CD8-positive, alpha-beta memory T cell (primary cell): ENCODE measurements around the gene SOCS6. TPM values are rescaled to one million over a fixed set of nuclear protein-coding genes. Genes with fewer than 3 reads are reported as not detected.

Source experiments
- CTCF ChIA-PET: fragments of 350-600 bp; sonication (Branson Sonifier 250); formaldehyde crosslinking; loops from one replicate; lab custom pipeline; 2021; ENCODE audit warnings: antibody characterized with exemption; lab: Charles Lee
- POLR2A ChIA-PET: fragments of 350-600 bp; sonication (Branson Sonifier 250); formaldehyde crosslinking; loops from one replicate; lab custom pipeline; 2021; ENCODE audit warnings: antibody characterized with exemption; lab: Charles Lee
- DNase-seq, 5 donors: peaks; one replicate each; pipeline versions ENCODE4 v3.0.0 to v3.0.0-alpha.2; 2020 to 2022; ENCODE audit warnings: mixed read lengths in 1 of 5
- H3K27ac ChIP-seq: one replicate; pipeline ENCODE4 v1.7.0; 2013; ENCODE audit warnings: low read depth, mild to moderate bottlenecking, low read length, moderate library complexity
- H3K27me3 ChIP-seq: 2 replicates; pipeline ENCODE4 v1.7.0; 2013; ENCODE audit warnings: low read length, mild to moderate bottlenecking; ENCODE audit not compliant: insufficient read depth, poor library complexity, severe bottlenecking
- H3K36me3 ChIP-seq: 2 replicates; pipeline ENCODE4 v1.7.0; 2013; ENCODE audit warnings: mild to moderate bottlenecking, low read length, moderate library complexity; ENCODE audit not compliant: insufficient read depth
- H3K4me1 ChIP-seq: 2 replicates; pipeline ENCODE4 v1.7.0; 2013; ENCODE audit warnings: mild to moderate bottlenecking, low read length, moderate library complexity; ENCODE audit not compliant: insufficient read depth
- H3K4me3 ChIP-seq: 2 replicates; pipeline ENCODE4 v1.7.0; 2013; ENCODE audit warnings: mild to moderate bottlenecking, low read length
- H3K9me3 ChIP-seq: 2 replicates; pipeline ENCODE4 v1.7.0; 2013; ENCODE audit warnings: mild to moderate bottlenecking, low read length
- H3K27ac Mint-ChIP-seq, 8 donors: one replicate each; pipeline ENCODE4 v1.8.0; 2020 to 2021; ENCODE audit warnings: mixed read lengths in 8 of 8, mild to moderate bottlenecking in 6 of 8, inconsistent platforms in 3 of 8, moderate library complexity in 3 of 8
- H3K27me3 Mint-ChIP-seq, 2 donors: one replicate each; pipeline ENCODE4 v1.8.0; 2020 to 2021; ENCODE audit warnings: mixed read lengths in 2 of 2, mild to moderate bottlenecking in 1 of 2, moderate library complexity in 1 of 2
- H3K36me3 Mint-ChIP-seq, 3 donors: one replicate each; pipeline ENCODE4 v1.8.0; 2020 to 2021; ENCODE audit warnings: mixed read lengths in 3 of 3, inconsistent platforms in 1 of 3, mild to moderate bottlenecking in 1 of 3
- H3K4me1 Mint-ChIP-seq, 3 donors: one replicate each; pipeline ENCODE4 v1.8.0; 2020 to 2021; ENCODE audit warnings: mixed read lengths in 3 of 3, inconsistent platforms in 1 of 3, mild to moderate bottlenecking in 1 of 3
- H3K4me3 Mint-ChIP-seq, 7 donors: one replicate each; pipeline ENCODE4 v1.8.0; 2020 to 2021; ENCODE audit warnings: mixed read lengths in 7 of 7, mild to moderate bottlenecking in 6 of 7, moderate library complexity in 4 of 7, inconsistent platforms in 2 of 7
- H3K9me3 Mint-ChIP-seq, 5 donors: one replicate each; pipeline ENCODE4 v1.8.0; 2020 to 2022; ENCODE audit warnings: mixed read lengths in 5 of 5, mild to moderate bottlenecking in 3 of 5, moderate library complexity in 2 of 5, inconsistent platforms in 1 of 5
- polyA plus RNA-seq: library from polyadenylated mRNA; unstranded; fragments of 300-500 nt; fragmentation: Illumina TruSeq; gene quantifications from one replicate; pipeline ENCODE4 v1.2.3, GENCODE V29; 2021
- total RNA-seq, 2 experiments: library from RNA; stranded (reverse); gene quantifications; one replicate each; pipeline ENCODE4 v1.2.3, GENCODE V29; 2021

The SOCS6 gene
- total and polyA plus RNA-seq, 3 experiments from 2014 or later = 0.25 to 1.2 (median 1.0) TPM

GRCh38 chr18:70258243-70258642 lies 30.6 kb upstream of the SOCS6 start:
- H3K4me3 Mint-ChIP-seq = no peak overlapping the region
- Histone ChIP-seq H3K36me3 (no peaks in the 10 kb centered on the region), H3K9me3 (no peaks in the 10 kb centered on the region), H3K4me3 (no peak overlapping the region), H3K27me3 (no peaks in the 10 kb centered on the region), H3K27ac (no peak overlapping the region), H3K4me1 (no peaks in the 10 kb centered on the region)
- H3K36me3 Mint-ChIP-seq = no peaks in the 10 kb centered on the region
- H3K4me1 Mint-ChIP-seq = no peaks in the 10 kb centered on the region
- H3K9me3 Mint-ChIP-seq = no peaks in the 10 kb centered on the region
- ChIA-PET CTCF (no interaction called here), POLR2A (no interaction called here)
- no peak for DNase-seq
- peaks cover 4 to 20% of the 10 kb centered on the region in 2 donors for H3K27me3 Mint-ChIP-seq
- H3K27ac Mint-ChIP-seq = no peak overlapping the region

GRCh38 chr18:70260683-70261082 lies 28.2 kb upstream of the SOCS6 start:
- Histone ChIP-seq H3K4me1 (no peaks in the 10 kb centered on the region), H3K27me3 (no peaks in the 10 kb centered on the region), H3K4me3 (no peak overlapping the region), H3K9me3 (no peaks in the 10 kb centered on the region), H3K27ac (no peak overlapping the region), H3K36me3 (no peaks in the 10 kb centered on the region)
- no peaks in the 10 kb centered on the region for H3K36me3 Mint-ChIP-seq
- no peak overlapping the region for H3K27ac Mint-ChIP-seq
- DNase-seq = no peak
- peaks cover 4 to 15% of the 10 kb centered on the region in 2 donors for H3K27me3 Mint-ChIP-seq
- H3K4me3 Mint-ChIP-seq = no peak overlapping the region
- H3K9me3 Mint-ChIP-seq = no peaks in the 10 kb centered on the region
- ChIA-PET POLR2A (no interaction called here), CTCF (no interaction called here)
- no peaks in the 10 kb centered on the region for H3K4me1 Mint-ChIP-seq

- no peak overlapping the region for H3K4me3 Mint-ChIP-seq
- Histone ChIP-seq H3K27me3 (no peaks in the 10 kb centered on the region), H3K27ac (no peak overlapping the region), H3K4me3 (no peak overlapping the region), H3K36me3 (no peaks in the 10 kb centered on the region), H3K9me3 (no peaks in the 10 kb centered on the region), H3K4me1 (no peaks in the 10 kb centered on the region)
- no peaks in the 10 kb centered on the region for H3K9me3 Mint-ChIP-seq
- H3K27me3 Mint-ChIP-seq = peaks cover 4 to 15% of the 10 kb centered on the region in 2 donors
- POLR2A ChIA-PET = no interaction called here
- no peaks in the 10 kb centered on the region for H3K4me1 Mint-ChIP-seq
- CTCF ChIA-PET = no interaction called here
- DNase-seq = no peak
- H3K36me3 Mint-ChIP-seq = no peaks in the 10 kb centered on the region
- no peak overlapping the region for H3K27ac Mint-ChIP-seq
Observed at GRCh38 chr18:70261141-70261788, 27.6 kb upstream of the SOCS6 start.

- no peak overlapping the region for H3K27ac Mint-ChIP-seq
- DNase-seq = no peak
- peaks cover 4 to 9% of the 10 kb centered on the region in 2 donors for H3K27me3 Mint-ChIP-seq
- Histone ChIP-seq H3K36me3 (no peaks in the 10 kb centered on the region), H3K4me1 (no peaks in the 10 kb centered on the region), H3K9me3 (no peaks in the 10 kb centered on the region), H3K27me3 (no peaks in the 10 kb centered on the region), H3K4me3 (no peak overlapping the region), H3K27ac (no peak overlapping the region)
- CTCF ChIA-PET = no interaction called here
- peaks cover 0 to 7% (median 0%) of the 10 kb centered on the region in 5 donors for H3K9me3 Mint-ChIP-seq
- H3K4me3 Mint-ChIP-seq = no peak overlapping the region
- no peaks in the 10 kb centered on the region for H3K4me1 Mint-ChIP-seq
- H3K36me3 Mint-ChIP-seq = no peaks in the 10 kb centered on the region
- POLR2A ChIA-PET = no interaction called here
Observed at GRCh38 chr18:70263336-70263735, 25.5 kb upstream of the SOCS6 start.

- CTCF ChIA-PET = no interaction called here
- H3K4me1 Mint-ChIP-seq = no peaks in the 10 kb centered on the region
- H3K27me3 ChIP-seq = no peaks in the 10 kb centered on the region
Observed at GRCh38 chr18:70271742-70272141, 17.1 kb upstream of the SOCS6 start.

GRCh38 chr18:70273021-70273420 lies 15.8 kb upstream of the SOCS6 start:
- ChIA-PET CTCF (no interaction called here), POLR2A (no interaction called here)
- H3K27ac ChIP-seq = no peak overlapping the region
- H3K4me3 Mint-ChIP-seq = no peak overlapping the region
- H3K36me3 ChIP-seq = no peaks in the 10 kb centered on the region
- no peaks in the 10 kb centered on the region for H3K4me1 Mint-ChIP-seq
- no peak overlapping the region for H3K27ac Mint-ChIP-seq
- H3K36me3 Mint-ChIP-seq = peaks cover 0 to 5% (median 0%) of the 10 kb centered on the region in 3 donors
- peaks cover 9 to 11% of the 10 kb centered on the region in 2 donors for H3K27me3 Mint-ChIP-seq
- H3K4me1 ChIP-seq = no peaks in the 10 kb centered on the region
- DNase-seq = no peak
- H3K9me3 Mint-ChIP-seq = peaks cover 17 to 30% (median 25%) of the 10 kb centered on the region in 5 donors
- H3K4me3 ChIP-seq = no peak overlapping the region
- H3K27me3 ChIP-seq = no peaks in the 10 kb centered on the region
- H3K9me3 ChIP-seq = no peaks in the 10 kb centered on the region

More at GRCh38 chr18:70271742-70272141, 17.1 kb upstream of the SOCS6 start:
- peaks cover 9% of the 10 kb centered on the region in 2 donors for H3K27me3 Mint-ChIP-seq
- Histone ChIP-seq H3K36me3 (no peaks in the 10 kb centered on the region), H3K9me3 (no peaks in the 10 kb centered on the region), H3K4me1 (no peaks in the 10 kb centered on the region), H3K4me3 (no peak overlapping the region), H3K27ac (no peak overlapping the region)
- no peak overlapping the region for H3K27ac Mint-ChIP-seq
- no peak for DNase-seq
- H3K4me3 Mint-ChIP-seq = no peak overlapping the region
- H3K9me3 Mint-ChIP-seq = peaks cover 17 to 32% (median 25%) of the 10 kb centered on the region in 5 donors
- POLR2A ChIA-PET = no interaction called here
- H3K36me3 Mint-ChIP-seq = peaks cover 0 to 5% (median 0%) of the 10 kb centered on the region in 3 donors

GRCh38 chr18:70276416-70277191 lies 12.2 kb upstream of the SOCS6 start:
- H3K4me3 ChIP-seq = no peak overlapping the region
- no peaks in the 10 kb centered on the region for H3K27me3 ChIP-seq
- H3K36me3 ChIP-seq = no peaks in the 10 kb centered on the region
- Mint-ChIP-seq H3K36me3 (peaks cover 0 to 6% (median 0%) of the 10 kb centered on the region in 3 donors), H3K9me3 (peaks cover 12 to 22% (median 14%) of the 10 kb centered on the region in 5 donors), H3K4me1 (no peaks in the 10 kb centered on the region), H3K4me3 (no peak overlapping the region), H3K27ac (no peak overlapping the region), H3K27me3 (peaks cover 10 to 14% of the 10 kb centered on the region in 2 donors)
- no peak overlapping the region for H3K27ac ChIP-seq
- DNase-seq = no peak
- POLR2A ChIA-PET = no interaction called here
- no peaks in the 10 kb centered on the region for H3K4me1 ChIP-seq
- no peaks in the 10 kb centered on the region for H3K9me3 ChIP-seq
- CTCF ChIA-PET = no interaction called here

GRCh38 chr18:70279470-70279869 lies 9.4 kb upstream of the SOCS6 start:
- H3K27me3 Mint-ChIP-seq = peaks cover 11 to 14% of the 10 kb centered on the region in 2 donors
- Histone ChIP-seq H3K27ac (no peak overlapping the region), H3K4me3 (no peak overlapping the region), H3K9me3 (no peaks in the 10 kb centered on the region), H3K36me3 (no peaks in the 10 kb centered on the region), H3K27me3 (no peaks in the 10 kb centered on the region), H3K4me1 (no peaks in the 10 kb centered on the region)
- H3K27ac Mint-ChIP-seq = no peak overlapping the region
- no peak for DNase-seq
- H3K9me3 Mint-ChIP-seq = peaks cover 0 to 7% (median 3%) of the 10 kb centered on the region in 5 donors
- H3K4me3 Mint-ChIP-seq = no peak overlapping the region
- no peaks in the 10 kb centered on the region for H3K4me1 Mint-ChIP-seq
- ChIA-PET POLR2A (no interaction called here), CTCF (no interaction called here)
- H3K36me3 Mint-ChIP-seq = peaks cover 0 to 3% (median 0%) of the 10 kb centered on the region in 3 donors
